Amniotic epithelial cell (primary cell): ENCODE measurements around the gene RRP1.
"Not testable (repeated sequence)": the region's sequence is repeated elsewhere in the genome, so short reads cannot be mapped to it uniquely, and the experiment has no call there.

Source experiments
- DNase-seq: peaks from one replicate; pipeline ENCODE4 v3.0.0-alpha.2; 2010; ENCODE audit warnings: low read depth

The RRP1 gene

GRCh38 chr21:43816611-43817071 is 27.3 kb downstream of the RRP1 start:
- no peak for DNase-seq

GRCh38 chr21:43817157-43818086 is 28.0 kb downstream of the RRP1 start:
- DNase-seq: no peak

GRCh38 chr21:43818685-43819084 is 29.3 kb downstream of the RRP1 start:
- no peak for DNase-seq

GRCh38 chr21:43819511-43820405 is 30.4 kb downstream of the RRP1 start:
- DNase-seq: no peak

GRCh38 chr21:43820466-43820865 is 31.1 kb downstream of the RRP1 start:
- DNase-seq: no peak

- DNase-seq: not testable (repeated sequence)
Measured at GRCh38 chr21:43822166-43822565, 32.8 kb downstream of the RRP1 start.

- DNase-seq: not testable (repeated sequence)
Measured at GRCh38 chr21:43822741-43823140, 33.4 kb downstream of the RRP1 start.

- DNase-seq: peak; percentile 44
Measured at GRCh38 chr21:43824333-43825241, 35.2 kb downstream of the RRP1 start.

GRCh38 chr21:43825242-43825935 is 36.0 kb downstream of the RRP1 start:
- no peak for DNase-seq

GRCh38 chr21:43825936-43826622 is 36.7 kb downstream of the RRP1 start:
- DNase-seq: no peak

- DNase-seq: no peak
Measured at GRCh38 chr21:43826623-43826974, 37.2 kb downstream of the RRP1 start.

- peak; percentile 28 for DNase-seq
Measured at GRCh38 chr21:43827015-43827611, 37.7 kb downstream of the RRP1 start.

- no peak for DNase-seq
Measured at GRCh38 chr21:43829161-43829560, 39.8 kb downstream of the RRP1 start.

- DNase-seq: no peak
Measured at GRCh38 chr21:43829575-43830119, 40.3 kb downstream of the RRP1 start.

GRCh38 chr21:43832158-43832550 is 42.8 kb downstream of the RRP1 start:
- DNase-seq: no peak

GRCh38 chr21:43832648-43833047 is 43.3 kb downstream of the RRP1 start:
- DNase-seq: no peak

- DNase-seq: no peak
Measured at GRCh38 chr21:43834146-43834905, 44.9 kb downstream of the RRP1 start.

GRCh38 chr21:43835050-43835449 is 45.7 kb downstream of the RRP1 start:
- no peak for DNase-seq

- no peak for DNase-seq
Measured at GRCh38 chr21:43835861-43836260, 46.5 kb downstream of the RRP1 start.
